ENCODE data around the gene SMC1B. TPM values are rescaled to one million over a fixed set of nuclear protein-coding genes. Genes with fewer than 3 reads are reported as not detected.
A peak's percentile ranks its signal among the peaks of the same experiment; 100 is the strongest.

SMC1B gene
- total RNA-seq, 1 experiment from 2014 or later: not detected

DNA sequence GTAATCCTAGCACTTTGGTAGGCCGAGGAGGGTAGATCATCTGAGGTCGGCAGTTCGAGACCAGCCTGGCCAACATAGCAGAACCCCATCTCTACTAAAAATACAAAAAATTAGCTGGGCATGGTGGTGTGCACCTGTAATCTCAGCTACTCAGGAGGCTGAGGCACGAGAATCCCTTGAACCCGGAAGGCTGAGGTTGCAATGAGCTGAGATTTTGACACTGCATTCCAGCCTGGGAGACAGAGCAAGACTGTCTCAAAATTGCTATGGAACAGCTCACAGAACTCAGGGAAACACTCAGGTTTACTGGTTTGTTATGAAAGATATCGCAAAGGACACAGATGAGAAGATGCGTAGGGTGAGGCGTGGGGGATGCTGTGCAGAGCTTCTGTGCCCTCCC is 101.0 kb downstream of the SMC1B start:
- TF ChIP-seq, protein P1, sequence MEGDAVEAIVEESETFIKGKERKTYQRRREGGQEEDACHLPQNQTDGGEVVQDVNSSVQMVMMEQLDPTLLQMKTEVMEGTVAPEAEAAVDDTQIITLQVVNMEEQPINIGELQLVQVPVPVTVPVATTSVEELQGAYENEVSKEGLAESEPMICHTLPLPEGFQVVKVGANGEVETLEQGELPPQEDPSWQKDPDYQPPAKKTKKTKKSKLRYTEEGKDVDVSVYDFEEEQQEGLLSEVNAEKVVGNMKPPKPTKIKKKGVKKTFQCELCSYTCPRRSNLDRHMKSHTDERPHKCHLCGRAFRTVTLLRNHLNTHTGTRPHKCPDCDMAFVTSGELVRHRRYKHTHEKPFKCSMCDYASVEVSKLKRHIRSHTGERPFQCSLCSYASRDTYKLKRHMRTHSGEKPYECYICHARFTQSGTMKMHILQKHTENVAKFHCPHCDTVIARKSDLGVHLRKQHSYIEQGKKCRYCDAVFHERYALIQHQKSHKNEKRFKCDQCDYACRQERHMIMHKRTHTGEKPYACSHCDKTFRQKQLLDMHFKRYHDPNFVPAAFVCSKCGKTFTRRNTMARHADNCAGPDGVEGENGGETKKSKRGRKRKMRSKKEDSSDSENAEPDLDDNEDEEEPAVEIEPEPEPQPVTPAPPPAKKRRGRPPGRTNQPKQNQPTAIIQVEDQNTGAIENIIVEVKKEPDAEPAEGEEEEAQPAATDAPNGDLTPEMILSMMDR (conservative IDR thresholded peaks at IDR 0.05; ENCODE audit: low read depth, low read length): no peak
- no peak for TF ChIP-seq EZH2 (IDR thresholded peaks at IDR 0.05; ENCODE audit: borderline replicate concordance, low read depth, low read length, poor library complexity, severe bottlenecking)
- POLR2A ChIA-PET (ENCODE audit: low non-redundant PET): interaction anchor here (0.6 kb wide), 1 partner anchor 19 kb away, joined by 3 read pairs; no protein-coding TSS in a partner anchor

DNA sequence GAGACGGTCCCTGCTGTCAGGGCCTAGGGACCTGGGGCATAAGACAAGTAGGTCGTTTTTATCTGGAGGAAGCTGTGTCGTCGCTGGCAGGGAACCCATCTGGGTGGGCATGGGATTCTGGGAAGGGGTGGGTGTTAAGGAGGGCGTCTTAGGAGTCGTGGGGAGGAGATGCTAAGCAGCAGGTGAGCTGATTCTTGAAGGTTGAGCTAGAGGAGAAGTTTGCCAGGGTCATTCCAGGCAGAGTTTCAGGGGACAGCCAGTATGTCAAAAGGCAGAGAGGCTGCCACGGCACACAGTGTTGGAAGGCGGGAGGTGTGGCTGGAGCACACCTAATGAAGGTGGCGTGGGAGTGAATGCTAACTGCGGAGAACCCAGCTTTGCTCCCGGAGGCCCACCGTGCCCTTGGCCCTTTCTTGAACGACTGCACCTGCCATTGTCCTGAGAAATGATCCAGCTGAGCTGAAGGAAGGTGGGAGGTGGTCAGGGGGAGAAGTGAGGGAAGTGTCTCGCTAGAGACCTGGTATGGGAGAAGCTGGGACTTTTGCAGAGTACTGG is 102.3 kb downstream of the SMC1B start:
- Histone ChIP-seq H3K27ac (ENCODE audit: low read depth, low read length, poor library complexity, severe bottlenecking) (peak overlapping the region; percentile 89), H3K27me3 (replicated peaks; ENCODE audit: insufficient read depth, low read depth, low read length, poor library complexity) (no peaks in the 10 kb centered on the region), H3K36me3 (ENCODE audit: insufficient read depth, low read length, poor library complexity, severe bottlenecking) (no peaks in the 10 kb centered on the region), H3K9me3 (ENCODE audit: low read depth, low read length, poor library complexity, severe bottlenecking) (no peaks in the 10 kb centered on the region), H3K4me1 (ENCODE audit: insufficient read depth, low read length, poor library complexity, severe bottlenecking) (peaks cover 16% of the 10 kb centered on the region), H3K4me3 (ENCODE audit: low read depth, low read length, poor library complexity, severe bottlenecking) (peak overlapping the region; percentile 99)
- BruUV-seq (replicated peaks): no TSS peak
- POLR2A ChIA-PET (ENCODE audit: low non-redundant PET): no interaction called here
- DNase-seq (ENCODE audit: low spot score): no peak
- intact Hi-C loops (cut with micrococcal nuclease; ENCODE audit: unreplicated experiment): no loop called here
- TF ChIP-seq EZH2 (IDR thresholded peaks at IDR 0.05; ENCODE audit: borderline replicate concordance, low read depth, low read length, poor library complexity, severe bottlenecking): no peak
- TF ChIP-seq, protein P1 (conservative IDR thresholded peaks at IDR 0.05; ENCODE audit: low read depth, low read length): no peak
- CTCF ChIA-PET: no interaction called here

More for the DNA sequence above, 101.0 kb downstream of the SMC1B start:
- intact Hi-C loops (cut with micrococcal nuclease; ENCODE audit: unreplicated experiment): no loop called here
- Histone ChIP-seq H3K9me3 (ENCODE audit: low read depth, low read length, poor library complexity, severe bottlenecking) (no peaks in the 10 kb centered on the region), H3K36me3 (ENCODE audit: insufficient read depth, low read length, poor library complexity, severe bottlenecking) (no peaks in the 10 kb centered on the region), H3K4me3 (ENCODE audit: low read depth, low read length, poor library complexity, severe bottlenecking) (no peak overlapping the region), H3K27ac (ENCODE audit: low read depth, low read length, poor library complexity, severe bottlenecking) (no peak overlapping the region), H3K4me1 (ENCODE audit: insufficient read depth, low read length, poor library complexity, severe bottlenecking) (peaks cover 18% of the 10 kb centered on the region), H3K27me3 (replicated peaks; ENCODE audit: insufficient read depth, low read depth, low read length, poor library complexity) (no peaks in the 10 kb centered on the region)
- no peak for DNase-seq (ENCODE audit: low spot score)
- BruUV-seq (replicated peaks): no TSS peak
- CTCF ChIA-PET: no interaction called here

- CTCF ChIA-PET: no interaction called here
- H3K4me3 ChIP-seq (ENCODE audit: low read depth, low read length, poor library complexity, severe bottlenecking): peak overlapping the region; percentile 99
Measured at GRCh38 chr22:45310331-45310976, 102.9 kb downstream of the SMC1B start.

More at GRCh38 chr22:45310331-45310976, 102.9 kb downstream of the SMC1B start:
- Histone ChIP-seq H3K9me3 (ENCODE audit: low read depth, low read length, poor library complexity, severe bottlenecking) (no peaks in the 10 kb centered on the region), H3K4me1 (ENCODE audit: insufficient read depth, low read length, poor library complexity, severe bottlenecking) (peaks cover 16% of the 10 kb centered on the region), H3K36me3 (ENCODE audit: insufficient read depth, low read length, poor library complexity, severe bottlenecking) (no peaks in the 10 kb centered on the region), H3K27ac (ENCODE audit: low read depth, low read length, poor library complexity, severe bottlenecking) (peak overlapping the region; percentile 89), H3K27me3 (replicated peaks; ENCODE audit: insufficient read depth, low read depth, low read length, poor library complexity) (no peaks in the 10 kb centered on the region)
- intact Hi-C loops (cut with micrococcal nuclease; ENCODE audit: unreplicated experiment): no loop called here
- peak; percentile 26 for DNase-seq (ENCODE audit: low spot score)
- BruUV-seq (replicated peaks): no TSS peak
- TF ChIP-seq, protein P1 (conservative IDR thresholded peaks at IDR 0.05; ENCODE audit: low read depth, low read length): no peak
- no peak for TF ChIP-seq EZH2 (IDR thresholded peaks at IDR 0.05; ENCODE audit: borderline replicate concordance, low read depth, low read length, poor library complexity, severe bottlenecking)
- POLR2A ChIA-PET (ENCODE audit: low non-redundant PET): no interaction called here
